ENCODE results near the gene CBFB. TPM values are rescaled to one million over a fixed set of nuclear protein-coding genes. Genes with fewer than 3 reads are reported as not detected.
A peak's percentile ranks its signal among the peaks of the same experiment; 100 is the strongest.

Gene CBFB
- total and polyA plus RNA-seq, 3 experiments from 2014 or later = 100 to 141 (median 132) TPM

DNA sequence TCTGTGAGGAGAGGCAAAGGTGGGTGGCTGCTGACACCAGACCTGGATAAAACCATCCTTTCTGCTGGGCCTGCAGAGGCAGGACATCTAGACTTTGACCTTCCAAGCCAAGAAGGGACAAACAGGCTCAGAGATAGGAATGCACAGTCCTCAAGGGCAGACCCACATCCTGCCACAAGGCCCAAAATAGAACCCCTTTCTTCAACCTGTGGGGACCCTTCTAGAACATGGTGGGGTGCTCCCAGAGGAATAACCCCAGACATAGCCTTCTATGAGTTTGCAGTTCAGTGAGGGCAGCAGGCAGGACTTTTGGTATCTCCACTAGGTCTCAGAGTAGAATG, 3.8 kb upstream of the CBFB start:
- no peak overlapping the region for H3K27ac ChIP-seq (ENCODE audit: low read depth, low read length)
- Mint-ChIP-seq H3K9me3 (no peaks in the 10 kb centered on the region), H3K4me1 (peaks cover 11 to 13% (median 13%) of the 10 kb centered on the region in 3 donors), H3K27me3 (no peaks in the 10 kb centered on the region), H3K4me3 (no peak overlapping the region), H3K36me3 (peaks cover 0 to 4% (median 0%) of the 10 kb centered on the region in 3 donors), H3K27ac (peak overlapping the region in 2 of 8 donors; percentile 27 to 43)
- ChIA-PET CTCF (interaction anchor here (2.8 kb wide), 1 partner anchor 130 kb away, joined by 11 read pairs; no protein-coding TSS in a partner anchor), POLR2A (interaction anchor here (1.5 kb wide), 1 partner anchor 11 kb away, joined by 3 read pairs; no protein-coding TSS in a partner anchor)
- H3K27me3 ChIP-seq (ENCODE audit: insufficient read depth, low read length, poor library complexity, severe bottlenecking) = no peaks in the 10 kb centered on the region
- no peak overlapping the region for H3K4me3 ChIP-seq (ENCODE audit: low read length)
- H3K4me1 ChIP-seq (ENCODE audit: insufficient read depth, low read length) = peaks cover 14% of the 10 kb centered on the region
- H3K36me3 ChIP-seq (ENCODE audit: insufficient read depth, low read length) = no peaks in the 10 kb centered on the region
- no peaks in the 10 kb centered on the region for H3K9me3 ChIP-seq (ENCODE audit: low read length)
- no peak for DNase-seq

DNA sequence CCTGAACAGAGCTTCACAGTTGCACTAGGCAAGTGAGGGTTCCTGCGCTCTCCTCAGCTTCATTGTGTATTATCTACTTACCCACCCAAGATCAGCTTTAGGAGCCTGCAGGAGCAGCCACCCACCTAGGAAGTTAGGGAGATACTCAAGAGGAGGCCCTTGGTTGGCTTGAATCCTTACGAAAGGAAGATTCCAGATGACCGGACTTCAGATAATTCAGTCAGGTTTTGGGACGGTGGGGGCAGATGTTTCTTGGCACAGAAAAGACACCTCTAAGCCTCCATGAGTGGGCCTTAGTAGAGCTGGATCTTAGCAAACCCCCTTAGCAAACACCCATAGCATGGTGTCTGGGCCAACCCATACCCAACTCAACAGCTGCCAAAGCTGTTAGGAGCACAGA, 2.4 kb upstream of the CBFB start:
- no peaks in the 10 kb centered on the region for H3K27me3 ChIP-seq (ENCODE audit: insufficient read depth, low read length, poor library complexity, severe bottlenecking)
- no peak overlapping the region for H3K4me3 ChIP-seq (ENCODE audit: low read length)
- POLR2A ChIA-PET = interaction anchor here (1.5 kb wide), 1 partner anchor 12 kb away, joined by 3 read pairs; no protein-coding TSS in a partner anchor
- no peaks in the 10 kb centered on the region for H3K36me3 ChIP-seq (ENCODE audit: insufficient read depth, low read length)
- H3K9me3 ChIP-seq (ENCODE audit: low read length) = no peaks in the 10 kb centered on the region
- peaks cover 28% of the 10 kb centered on the region for H3K4me1 ChIP-seq (ENCODE audit: insufficient read depth, low read length)
- H3K27me3 Mint-ChIP-seq = no peaks in the 10 kb centered on the region
- no peak for DNase-seq
- no peak overlapping the region for H3K27ac ChIP-seq (ENCODE audit: low read depth, low read length)
- H3K9me3 Mint-ChIP-seq = no peaks in the 10 kb centered on the region
- H3K36me3 Mint-ChIP-seq = peaks cover 0 to 11% (median 0%) of the 10 kb centered on the region in 3 donors
- H3K4me3 Mint-ChIP-seq = peak overlapping the region in 2 of 7 donors; percentile 8 to 27
- peaks cover 22 to 27% (median 25%) of the 10 kb centered on the region in 3 donors for H3K4me1 Mint-ChIP-seq
- CTCF ChIA-PET = interaction anchor here (0.7 to 6.3 kb wide), 6 partner anchors 8 to 129 kb away, joined by 3 to 37 read pairs (median 3); no protein-coding TSS in a partner anchor
- H3K27ac Mint-ChIP-seq = peak overlapping the region in 1 of 8 donors; percentile 29

DNA sequence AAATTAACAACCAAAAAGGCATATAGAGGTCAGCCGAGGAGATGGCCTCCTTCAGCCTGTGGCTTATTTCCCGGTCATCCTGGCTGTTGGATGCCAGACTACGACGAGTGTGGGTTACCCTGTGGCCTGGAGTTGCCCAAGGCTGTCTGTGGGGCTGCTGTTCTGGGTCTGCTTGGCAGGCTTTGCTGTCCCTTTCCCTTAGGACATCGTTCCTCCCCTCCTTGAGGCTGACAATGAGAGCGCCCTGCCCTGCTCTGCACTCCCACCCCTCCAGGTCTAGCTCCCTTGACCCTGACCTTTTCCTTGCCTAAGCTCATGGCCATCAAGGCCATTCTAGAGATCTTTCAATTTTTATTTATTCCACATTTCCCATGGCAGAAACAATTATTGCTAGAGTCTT, 1.9 kb upstream of the CBFB start:
- H3K9me3 Mint-ChIP-seq = no peaks in the 10 kb centered on the region
- H3K9me3 ChIP-seq (ENCODE audit: low read length) = no peaks in the 10 kb centered on the region
- no peak for DNase-seq
- H3K4me1 ChIP-seq (ENCODE audit: insufficient read depth, low read length) = peaks cover 32% of the 10 kb centered on the region
- H3K27me3 Mint-ChIP-seq = no peaks in the 10 kb centered on the region
- no peaks in the 10 kb centered on the region for H3K36me3 ChIP-seq (ENCODE audit: insufficient read depth, low read length)
- peaks cover 0 to 15% (median 0%) of the 10 kb centered on the region in 3 donors for H3K36me3 Mint-ChIP-seq
- peaks cover 27 to 32% (median 29%) of the 10 kb centered on the region in 3 donors for H3K4me1 Mint-ChIP-seq
- peak overlapping the region in 6 of 8 donors; percentile 23 to 88 (median 56) for H3K27ac Mint-ChIP-seq
- ChIA-PET POLR2A (interaction anchor here (2.0 kb wide), 1 partner anchor 13 kb away, joined by 9 read pairs; no protein-coding TSS in a partner anchor), CTCF (interaction anchor here (0.7 to 6.3 kb wide), 5 partner anchors 8 to 129 kb away, joined by 3 to 37 read pairs (median 3); no protein-coding TSS in a partner anchor)
- H3K27ac ChIP-seq (ENCODE audit: low read depth, low read length) = no peak overlapping the region
- no peaks in the 10 kb centered on the region for H3K27me3 ChIP-seq (ENCODE audit: insufficient read depth, low read length, poor library complexity, severe bottlenecking)
- no peak overlapping the region for H3K4me3 ChIP-seq (ENCODE audit: low read length)
- peak overlapping the region in 5 of 7 donors; percentile 5 to 70 (median 50) for H3K4me3 Mint-ChIP-seq

DNA sequence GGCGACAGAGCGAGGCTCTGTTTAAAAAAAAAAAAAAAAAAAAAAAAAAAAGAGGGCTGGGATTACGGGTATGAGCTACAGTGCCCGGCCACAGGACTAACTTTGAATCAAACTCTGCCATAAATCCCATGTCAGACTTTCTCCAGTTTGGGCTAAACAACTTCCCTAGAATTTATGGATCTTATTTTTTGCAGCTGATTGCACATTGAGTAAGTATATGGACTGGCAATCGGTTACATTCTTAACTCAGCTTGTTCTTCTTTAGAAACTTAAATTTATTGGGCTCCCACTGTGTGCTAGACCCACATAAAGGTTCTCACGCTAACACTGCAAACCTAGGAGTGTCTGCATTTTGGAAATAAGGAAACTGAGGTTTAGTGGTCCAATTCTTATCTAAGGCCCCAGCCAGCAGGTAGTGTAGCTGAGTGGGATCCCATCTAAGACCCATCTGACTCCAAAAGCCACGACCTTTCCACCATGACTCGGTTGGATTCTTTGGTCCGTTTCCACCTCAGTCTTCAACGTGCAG, 718 bp upstream of the CBFB start:
- H3K27ac Mint-ChIP-seq = peak overlapping the region; percentile 91 to 99 (median 96)
- H3K9me3 ChIP-seq (ENCODE audit: low read length) = no peaks in the 10 kb centered on the region

DNA sequence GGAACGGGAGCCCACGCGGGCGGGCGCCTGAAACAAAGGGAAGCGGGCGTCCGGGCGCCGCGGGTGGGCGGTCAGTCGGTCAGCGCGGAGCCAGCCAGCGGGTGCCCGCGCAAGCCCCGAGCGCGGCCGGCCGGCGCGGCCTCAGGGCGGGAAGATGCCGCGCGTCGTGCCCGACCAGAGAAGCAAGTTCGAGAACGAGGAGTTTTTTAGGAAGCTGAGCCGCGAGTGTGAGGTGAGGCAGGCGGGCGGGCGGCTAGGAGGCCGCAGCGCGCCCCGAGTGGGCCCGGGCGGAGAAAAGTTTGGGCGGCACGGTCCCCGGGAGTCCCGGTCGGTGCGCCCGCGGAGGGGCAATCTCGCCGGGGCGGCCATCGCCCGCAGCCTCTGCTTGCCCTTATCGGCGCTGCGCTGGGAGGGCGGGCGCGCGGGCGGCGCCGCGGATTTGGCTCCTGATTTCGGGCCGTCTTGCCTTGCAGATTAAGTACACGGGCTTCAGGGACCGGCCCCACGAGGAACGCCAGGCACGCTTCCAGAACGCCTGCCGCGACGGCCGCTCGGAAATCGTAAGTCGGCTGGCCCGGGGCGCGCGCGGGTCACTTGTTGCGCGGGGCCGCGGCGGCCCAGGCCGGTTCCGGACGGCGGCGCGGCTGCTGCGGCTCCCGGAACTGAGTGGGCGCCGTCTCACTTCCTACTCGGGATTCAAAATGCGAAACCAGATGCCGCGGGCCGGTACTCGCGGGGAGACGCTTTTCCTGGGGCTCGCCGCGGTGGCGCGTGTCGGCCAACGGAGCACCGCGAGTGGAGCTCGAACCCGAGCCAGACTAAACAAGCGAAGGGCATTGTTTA, 526 bp downstream of the CBFB start:
- peaks cover 44% of the 10 kb centered on the region for H3K4me1 ChIP-seq (ENCODE audit: insufficient read depth, low read length)
- Mint-ChIP-seq H3K4me1 (peaks cover 42 to 54% (median 49%) of the 10 kb centered on the region in 3 donors), H3K27ac (peak overlapping the region; percentile 87 to 97 (median 91))

More for the DNA sequence above, 718 bp upstream of the CBFB start:
- no peaks in the 10 kb centered on the region for H3K9me3 Mint-ChIP-seq
- DNase-seq = no peak
- ChIA-PET POLR2A (interaction anchor here (0.6 to 2.8 kb wide), 6 partner anchors 10 to 452 kb away, joined by 3 to 10 read pairs (median 8); partner anchors contain the start of gene TMEM208), CTCF (interaction anchor here (0.8 to 6.3 kb wide), 7 partner anchors 9 to 164 kb away, joined by 3 to 37 read pairs (median 4); no protein-coding TSS in a partner anchor)
- peak overlapping the region; percentile 80 for H3K4me3 ChIP-seq (ENCODE audit: low read length)
- no peaks in the 10 kb centered on the region for H3K27me3 Mint-ChIP-seq
- no peaks in the 10 kb centered on the region for H3K27me3 ChIP-seq (ENCODE audit: insufficient read depth, low read length, poor library complexity, severe bottlenecking)
- H3K4me3 Mint-ChIP-seq = peak overlapping the region; percentile 82 to 98 (median 89)
- H3K4me1 Mint-ChIP-seq = peaks cover 38 to 44% (median 41%) of the 10 kb centered on the region in 3 donors
- H3K27ac ChIP-seq (ENCODE audit: low read depth, low read length) = peak overlapping the region; percentile 94
- no peaks in the 10 kb centered on the region for H3K36me3 ChIP-seq (ENCODE audit: insufficient read depth, low read length)
- peaks cover 0 to 24% (median 0%) of the 10 kb centered on the region in 3 donors for H3K36me3 Mint-ChIP-seq
- peaks cover 39% of the 10 kb centered on the region for H3K4me1 ChIP-seq (ENCODE audit: insufficient read depth, low read length)

DNA sequence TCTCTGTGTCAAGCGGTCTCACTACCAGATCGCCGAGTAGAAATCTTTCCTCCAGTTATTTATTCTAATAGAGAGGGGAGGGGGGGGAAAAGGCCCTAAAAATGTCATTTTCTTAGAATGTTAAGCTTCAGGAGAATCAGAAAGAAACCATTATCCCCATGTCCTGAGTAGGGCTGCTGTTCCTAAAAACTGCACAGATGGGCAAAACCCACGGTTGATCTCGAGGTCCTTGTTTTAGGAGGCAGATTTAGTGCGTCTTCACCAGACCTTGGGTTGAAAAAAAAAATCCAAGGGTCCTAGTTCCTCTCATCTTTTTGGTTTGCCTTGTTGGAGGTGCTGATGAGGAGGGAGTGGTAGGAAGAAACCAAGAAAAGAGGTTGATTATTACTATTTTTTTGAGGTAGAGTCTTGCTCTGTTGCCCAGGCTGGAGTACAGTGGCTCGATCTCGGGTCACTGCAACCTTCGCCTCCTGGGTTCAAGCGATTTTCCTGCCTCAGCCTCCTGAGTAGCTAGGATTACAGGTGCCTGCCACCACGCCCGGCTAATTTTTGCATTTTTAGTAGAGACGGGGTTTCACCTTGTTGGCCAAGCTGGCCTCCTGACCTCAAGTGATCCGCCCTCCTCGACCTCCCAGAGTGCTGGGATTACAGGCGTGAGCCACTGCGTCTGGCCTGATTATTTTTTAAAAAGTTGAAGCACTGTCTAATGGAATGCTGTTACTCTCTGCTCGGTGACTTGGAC, 1.4 kb downstream of the CBFB start:
- H3K36me3 Mint-ChIP-seq = peaks cover 0 to 32% (median 2%) of the 10 kb centered on the region in 3 donors
- no peaks in the 10 kb centered on the region for H3K27me3 Mint-ChIP-seq
- ChIA-PET CTCF (interaction anchor here (0.7 to 6.3 kb wide), 9 partner anchors 11 to 133 kb away, joined by 3 to 37 read pairs (median 4); partner anchors contain the start of genes FBXL8 and TRADD), POLR2A (interaction anchor here (0.5 to 2.8 kb wide), 8 partner anchors 8 to 170 kb away, joined by 3 to 10 read pairs (median 3); no protein-coding TSS in a partner anchor)
- H3K27ac Mint-ChIP-seq = peak overlapping the region; percentile 87 to 97 (median 91)
- peaks cover 50 to 63% (median 58%) of the 10 kb centered on the region in 3 donors for H3K4me1 Mint-ChIP-seq
- H3K4me3 Mint-ChIP-seq = peak overlapping the region; percentile 88 to 98 (median 90)
- no peaks in the 10 kb centered on the region for H3K36me3 ChIP-seq (ENCODE audit: insufficient read depth, low read length)
- no peaks in the 10 kb centered on the region for H3K9me3 ChIP-seq (ENCODE audit: low read length)
- H3K9me3 Mint-ChIP-seq = no peaks in the 10 kb centered on the region
- H3K4me1 ChIP-seq (ENCODE audit: insufficient read depth, low read length) = peaks cover 48% of the 10 kb centered on the region
- H3K27me3 ChIP-seq (ENCODE audit: insufficient read depth, low read length, poor library complexity, severe bottlenecking) = no peaks in the 10 kb centered on the region
- peak overlapping the region; percentile 89 for H3K4me3 ChIP-seq (ENCODE audit: low read length)
- peak overlapping the region; percentile 83 for H3K27ac ChIP-seq (ENCODE audit: low read depth, low read length)
- DNase-seq = no peak

More for the DNA sequence above, 526 bp downstream of the CBFB start:
- H3K27ac ChIP-seq (ENCODE audit: low read depth, low read length) = peak overlapping the region; percentile 83
- no peaks in the 10 kb centered on the region for H3K27me3 ChIP-seq (ENCODE audit: insufficient read depth, low read length, poor library complexity, severe bottlenecking)
- H3K4me3 ChIP-seq (ENCODE audit: low read length) = peak overlapping the region; percentile 89
- H3K27me3 Mint-ChIP-seq = no peaks in the 10 kb centered on the region
- H3K9me3 ChIP-seq (ENCODE audit: low read length) = no peaks in the 10 kb centered on the region
- no peaks in the 10 kb centered on the region for H3K9me3 Mint-ChIP-seq
- H3K36me3 ChIP-seq (ENCODE audit: insufficient read depth, low read length) = no peaks in the 10 kb centered on the region
- ChIA-PET CTCF (interaction anchor here (0.8 to 6.3 kb wide), 10 partner anchors 11 to 134 kb away, joined by 3 to 37 read pairs (median 4); partner anchors contain the start of genes FBXL8 and TRADD), POLR2A (interaction anchor here (0.6 to 2.8 kb wide), 8 partner anchors 9 to 133 kb away, joined by 3 to 10 read pairs (median 4); no protein-coding TSS in a partner anchor)
- peaks cover 0 to 26% (median 1%) of the 10 kb centered on the region in 3 donors for H3K36me3 Mint-ChIP-seq
- H3K4me3 Mint-ChIP-seq = peak overlapping the region; percentile 88 to 98 (median 90)
- DNase-seq = peak; percentile 52 to 73 (median 67)

DNA sequence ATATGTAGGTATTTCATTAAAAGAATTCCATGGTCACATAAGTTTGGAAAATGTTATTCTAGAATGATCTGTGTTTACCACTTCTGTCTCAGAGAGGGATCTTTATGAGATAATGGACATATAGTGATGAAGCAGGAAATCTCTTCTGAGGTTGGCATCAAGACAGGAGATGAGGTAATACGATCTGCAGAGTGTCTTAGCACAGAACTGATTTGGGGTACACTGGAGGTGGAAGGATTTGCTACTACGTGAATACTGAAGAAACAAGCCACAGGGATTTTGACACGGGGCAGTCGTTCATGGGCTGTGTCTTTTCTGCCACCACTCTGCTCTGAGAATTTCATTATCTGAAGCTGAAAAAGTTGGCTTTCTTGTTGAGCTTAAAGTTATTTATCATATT, 5.5 kb downstream of the CBFB start:
- H3K36me3 Mint-ChIP-seq = peaks cover 0 to 53% (median 8%) of the 10 kb centered on the region in 3 donors
- Histone ChIP-seq H3K4me3 (ENCODE audit: low read length) (no peak overlapping the region), H3K27me3 (ENCODE audit: insufficient read depth, low read length, poor library complexity, severe bottlenecking) (no peaks in the 10 kb centered on the region), H3K4me1 (ENCODE audit: insufficient read depth, low read length) (peaks cover 47% of the 10 kb centered on the region), H3K9me3 (ENCODE audit: low read length) (no peaks in the 10 kb centered on the region), H3K36me3 (ENCODE audit: insufficient read depth, low read length) (peaks cover 5% of the 10 kb centered on the region), H3K27ac (ENCODE audit: low read depth, low read length) (no peak overlapping the region)
- H3K4me1 Mint-ChIP-seq = peaks cover 52 to 80% (median 75%) of the 10 kb centered on the region in 3 donors
- peak overlapping the region in 6 of 7 donors; percentile 2 to 38 (median 16) for H3K4me3 Mint-ChIP-seq
- ChIA-PET CTCF (interaction anchor here (1.1 kb wide), 1 partner anchor 120 kb away, joined by 7 read pairs; no protein-coding TSS in a partner anchor), POLR2A (interaction anchor here (0.8 kb wide), 1 partner anchor 901 kb away, joined by 3 read pairs; no protein-coding TSS in a partner anchor)
- peak overlapping the region in 7 of 8 donors; percentile 2 to 82 (median 24) for H3K27ac Mint-ChIP-seq
- H3K9me3 Mint-ChIP-seq = no peaks in the 10 kb centered on the region
- no peaks in the 10 kb centered on the region for H3K27me3 Mint-ChIP-seq
- no peak for DNase-seq

Data from CD8-positive, alpha-beta memory T cell (primary cell).